HepG2 (cell line): ENCODE data around the gene CHPF. TPM values are rescaled to one million over a fixed set of nuclear protein-coding genes. Genes with fewer than 3 reads are reported as not detected.

Source experiments
- CBX5 ChIP-seq: sonication (generic); formaldehyde crosslinking; IDR thresholded peaks from 2 replicates; pipeline ENCODE4 v1.4.0; 2020; ENCODE audit warnings: missing genetic modification reagents, borderline replicate concordance
- ELF3 ChIP-seq: IDR thresholded peaks from 2 replicates; pipeline ENCODE4 v1.6.1; 2016; ENCODE audit warnings: missing genetic modification reagents, missing compliant biosample characterization
- HIVEP1 ChIP-seq: sonication (generic); formaldehyde crosslinking; IDR thresholded peaks from 2 replicates; pipeline ENCODE4 v1.4.0; 2020; ENCODE audit warnings: mild to moderate bottlenecking, missing genetic modification reagents
- IKZF4 ChIP-seq: sonication (generic); formaldehyde crosslinking; IDR thresholded peaks from 2 replicates; pipeline ENCODE4 v1.5.1; 2020; ENCODE audit warnings: borderline replicate concordance, mild to moderate bottlenecking, low read depth, missing genetic modification reagents; ENCODE audit errors: not compliant biosample characterization
- KLF15 ChIP-seq: sonication (generic); formaldehyde crosslinking; IDR thresholded peaks from 2 replicates; pipeline ENCODE4 v1.8.1; 2023; ENCODE audit warnings: borderline replicate concordance, mild to moderate bottlenecking, inconsistent platforms, missing genetic modification reagents, mixed read lengths
- PREB ChIP-seq: sonication (generic); formaldehyde crosslinking; IDR thresholded peaks from 2 replicates; pipeline ENCODE4 v1.4.0; 2020; ENCODE audit warnings: missing genetic modification reagents
- RBFOX2 ChIP-seq: fragments of 200-400 bp; formaldehyde crosslinking; IDR thresholded peaks from 2 replicates; pipeline ENCODE4 v1.6.1; 2017; ENCODE audit warnings: low read depth, mild to moderate bottlenecking, low read length
- RNF2 ChIP-seq: fragments of 450-650 bp; conservative IDR thresholded peaks from 2 replicates; pipeline ENCODE4 v1.6.1; 2016; ENCODE audit warnings: low read depth
- SAFB2 ChIP-seq: sonication (generic); formaldehyde crosslinking; IDR thresholded peaks from 2 replicates; pipeline ENCODE4 v1.5.1; 2020; ENCODE audit warnings: missing genetic modification reagents, low read depth, mild to moderate bottlenecking, borderline replicate concordance
- SRSF1 ChIP-seq: fragments of 200-400 bp; formaldehyde crosslinking; optimal IDR thresholded peaks from 2 replicates; pipeline ENCODE3; 2017; ENCODE audit warnings: mild to moderate bottlenecking, low read depth, low read length, moderate library complexity
- THYN1 ChIP-seq: sonication (generic); formaldehyde crosslinking; IDR thresholded peaks from 2 replicates; pipeline ENCODE4 v1.8.1; 2023; ENCODE audit warnings: low read depth, mild to moderate bottlenecking, moderate library complexity, missing genetic modification reagents, borderline replicate concordance
- ZBTB20 ChIP-seq: sonication (generic); formaldehyde crosslinking; IDR thresholded peaks from 2 replicates; pipeline ENCODE4 v1.8.1; 2023; ENCODE audit warnings: missing genetic modification reagents, low read depth, mild to moderate bottlenecking, borderline replicate concordance
- ZBTB42 ChIP-seq: sonication (generic); formaldehyde crosslinking; IDR thresholded peaks from 2 replicates; pipeline ENCODE4 v1.5.0; 2020; ENCODE audit warnings: mild to moderate bottlenecking, missing genetic modification reagents
- ZBTB46 ChIP-seq: sonication (generic); formaldehyde crosslinking; IDR thresholded peaks from 2 replicates; pipeline ENCODE4 v1.4.0; 2020; ENCODE audit warnings: mild to moderate bottlenecking, missing genetic modification reagents, borderline replicate concordance
- ZNF143 ChIP-seq: sonication (generic); formaldehyde crosslinking; IDR thresholded peaks from 2 replicates; pipeline ENCODE4 v1.4.0; 2020; ENCODE audit warnings: missing genetic modification reagents
- ZNF557 ChIP-seq: sonication (generic); formaldehyde crosslinking; IDR thresholded peaks from 2 replicates; pipeline ENCODE4 v1.4.0; 2020; ENCODE audit warnings: missing genetic modification reagents
- ZNF576 ChIP-seq: sonication (generic); formaldehyde crosslinking; IDR thresholded peaks from 2 replicates; pipeline ENCODE4 v1.4.0; 2020; ENCODE audit warnings: mild to moderate bottlenecking, missing genetic modification reagents
- ZNF644 ChIP-seq: IDR thresholded peaks from 2 replicates; pipeline ENCODE4 v1.6.1; 2016; ENCODE audit warnings: low read depth
- ZNF670 ChIP-seq: sonication (generic); formaldehyde crosslinking; IDR thresholded peaks from 2 replicates; pipeline ENCODE4 v1.8.0; 2022; ENCODE audit warnings: mild to moderate bottlenecking, missing genetic modification reagents, borderline replicate concordance
- ZNF691 ChIP-seq: sonication (generic); formaldehyde crosslinking; IDR thresholded peaks from 2 replicates; pipeline ENCODE4 v1.4.0; 2020; ENCODE audit warnings: missing genetic modification reagents, low read depth, mild to moderate bottlenecking, borderline replicate concordance
- ZNF724P ChIP-seq: sonication (generic); formaldehyde crosslinking; IDR thresholded peaks from 2 replicates; pipeline ENCODE4 v1.8.0; 2022; ENCODE audit warnings: missing genetic modification reagents, borderline replicate concordance
- polyA plus RNA-seq, 8 experiments: library from polyadenylated mRNA; depleted of rRNA in 3 of 8; stranded (reverse) in 7 of 8; unstranded in 1 of 8; fragments of >200 nt; fragmentation: Illumina TruSeq in 4 of 8; extraction: Trizol in 4 of 8; gene quantifications; 2 replicates each; pipeline versions ENCODE4 v1.2.1 to v1.2.3, GENCODE V29; 2011 to 2016; ENCODE audit warnings: low read depth in 4 of 8, missing spikeins in 1 of 8, mixed read lengths in 1 of 8; ENCODE audit not compliant: insufficient read depth in 1 of 8
- total RNA-seq, 5 experiments: library from RNA; depleted of rRNA; stranded (reverse); fragments of >200 nt; fragmentation: Illumina TruSeq; extraction: Trizol; gene quantifications; 2 replicates each; pipeline ENCODE4 v1.2.3, GENCODE V29; 2016; ENCODE audit warnings: low read depth in 1 of 5

CHPF gene
- total and polyA plus RNA-seq, 2 of the 13 experiments (the other 11 are each of a cell fraction or from before 2014, with no cell fraction given): 79.6 to 111 TPM

GRCh38 chr2:219576505-219577388 lies 33.1 kb upstream of the CHPF start (continued):
- TF ChIP-seq HIVEP1 (CRISPR knock-in tag) (peak; percentile 95), ZBTB46 (CRISPR knock-in tag) (peak; percentile 90; the same call in 1 of the 2 replicates), ELF3 (CRISPR knock-in tag) (peak; percentile 88), RNF2 (0 out of 2 replicates have a peak, but pooled peaks have one; percentile 37), RBFOX2 (peak; percentile 37), ZNF576 (CRISPR knock-in tag) (0 out of 2 replicates have a peak, but pooled peaks have one; percentile 55), SAFB2 (CRISPR knock-in tag) (peak; percentile 88; the same call in 1 of the 2 replicates), ZNF143 (CRISPR knock-in tag) (peak; percentile 51; the same call in 1 of the 2 replicates), ZNF644 (peak; percentile 89), ZNF691 (peak; percentile 97), ZNF670 (CRISPR knock-in tag) (peak; percentile 99), PREB (CRISPR knock-in tag) (no peak), ZNF557 (peak; percentile 88), THYN1 (CRISPR knock-in tag) (peak; percentile 28; the same call in 1 of the 2 replicates), ZBTB42 (CRISPR knock-in tag) (peak; percentile 94), IKZF4 (CRISPR knock-in tag) (no peak), CBX5 (CRISPR knock-in tag) (peak; percentile 99; the same call in 1 of the 2 replicates), SRSF1 (peak; percentile 51), ZBTB20 (CRISPR knock-in tag) (peak; percentile 96; the same call in 1 of the 2 replicates), ZNF724P (0 out of 2 replicates have a peak, but pooled peaks have one; percentile 80), KLF15 (CRISPR knock-in tag) (0 out of 2 replicates have a peak, but pooled peaks have one; percentile 59)
